ENCODE results near the gene CYSLTR1.

Gene CYSLTR1

GRCh38 chrX:78331708-78332107 is 4.3 kb upstream of the CYSLTR1 start:
- no peaks in the 10 kb centered on the region for H4K20me1 ChIP-seq (ENCODE audit: insufficient read depth, low read length, poor library complexity, severe bottlenecking)
- no peak overlapping the region for H3K4me3 ChIP-seq (ENCODE audit: low read length, poor library complexity, severe bottlenecking)
- H3K79me2 ChIP-seq (ENCODE audit: insufficient read depth, low read length) = no peaks in the 10 kb centered on the region
- H3K4me1 ChIP-seq (ENCODE audit: insufficient read depth, low read length, poor library complexity, severe bottlenecking) = peaks cover 70% of the 10 kb centered on the region
- no peak overlapping the region for H3K9ac ChIP-seq (ENCODE audit: low read depth, low read length, poor library complexity, severe bottlenecking)
- no peaks in the 10 kb centered on the region for H3K9me3 ChIP-seq (ENCODE audit: insufficient read depth, low read depth, low read length)
- H2AFZ ChIP-seq (ENCODE audit: low read length) = no peak overlapping the region
- H3K27me3 ChIP-seq (ENCODE audit: insufficient read depth, low read length, poor library complexity, severe bottlenecking) = no peaks in the 10 kb centered on the region
- H3K9me2 ChIP-seq (replicated peaks; ENCODE audit: low read depth, low read length) = no peaks in the 10 kb centered on the region
- no peaks in the 10 kb centered on the region for H3F3A ChIP-seq (ENCODE audit: low read depth)
- no peaks in the 10 kb centered on the region for H3K36me3 ChIP-seq (ENCODE audit: insufficient read depth, low read length)
- H3K4me2 ChIP-seq (ENCODE audit: low read depth, low read length, poor library complexity, severe bottlenecking) = no peak overlapping the region
- no peak for TF ChIP-seq EZH2phosphoT487 (IDR thresholded peaks at IDR 0.05; ENCODE audit: borderline replicate concordance)
- TF ChIP-seq, protein P1, sequence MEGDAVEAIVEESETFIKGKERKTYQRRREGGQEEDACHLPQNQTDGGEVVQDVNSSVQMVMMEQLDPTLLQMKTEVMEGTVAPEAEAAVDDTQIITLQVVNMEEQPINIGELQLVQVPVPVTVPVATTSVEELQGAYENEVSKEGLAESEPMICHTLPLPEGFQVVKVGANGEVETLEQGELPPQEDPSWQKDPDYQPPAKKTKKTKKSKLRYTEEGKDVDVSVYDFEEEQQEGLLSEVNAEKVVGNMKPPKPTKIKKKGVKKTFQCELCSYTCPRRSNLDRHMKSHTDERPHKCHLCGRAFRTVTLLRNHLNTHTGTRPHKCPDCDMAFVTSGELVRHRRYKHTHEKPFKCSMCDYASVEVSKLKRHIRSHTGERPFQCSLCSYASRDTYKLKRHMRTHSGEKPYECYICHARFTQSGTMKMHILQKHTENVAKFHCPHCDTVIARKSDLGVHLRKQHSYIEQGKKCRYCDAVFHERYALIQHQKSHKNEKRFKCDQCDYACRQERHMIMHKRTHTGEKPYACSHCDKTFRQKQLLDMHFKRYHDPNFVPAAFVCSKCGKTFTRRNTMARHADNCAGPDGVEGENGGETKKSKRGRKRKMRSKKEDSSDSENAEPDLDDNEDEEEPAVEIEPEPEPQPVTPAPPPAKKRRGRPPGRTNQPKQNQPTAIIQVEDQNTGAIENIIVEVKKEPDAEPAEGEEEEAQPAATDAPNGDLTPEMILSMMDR (conservative IDR thresholded peaks at IDR 0.05; ENCODE audit: low read length) = no peak

GRCh38 chrX:78330540-78330939 is 3.1 kb upstream of the CYSLTR1 start:
- TF ChIP-seq, protein P1 (conservative IDR thresholded peaks at IDR 0.05; ENCODE audit: low read length) = no peak
- no peak for TF ChIP-seq EZH2phosphoT487 (IDR thresholded peaks at IDR 0.05; ENCODE audit: borderline replicate concordance)
- Histone ChIP-seq H4K20me1 (ENCODE audit: insufficient read depth, low read length, poor library complexity, severe bottlenecking) (no peaks in the 10 kb centered on the region), H3K4me3 (ENCODE audit: low read length, poor library complexity, severe bottlenecking) (no peak overlapping the region), H3K9me2 (replicated peaks; ENCODE audit: low read depth, low read length) (no peaks in the 10 kb centered on the region), H3K9me3 (ENCODE audit: insufficient read depth, low read depth, low read length) (no peaks in the 10 kb centered on the region), H3K4me1 (ENCODE audit: insufficient read depth, low read length, poor library complexity, severe bottlenecking) (peaks cover 80% of the 10 kb centered on the region), H3K9ac (ENCODE audit: low read depth, low read length, poor library complexity, severe bottlenecking) (no peak overlapping the region), H3K4me2 (ENCODE audit: low read depth, low read length, poor library complexity, severe bottlenecking) (no peak overlapping the region), H3F3A (ENCODE audit: low read depth) (no peaks in the 10 kb centered on the region), H3K79me2 (ENCODE audit: insufficient read depth, low read length) (peaks cover 3% of the 10 kb centered on the region; the same call in 1 of the 2 replicates), H3K27me3 (ENCODE audit: insufficient read depth, low read length, poor library complexity, severe bottlenecking) (no peaks in the 10 kb centered on the region), H2AFZ (ENCODE audit: low read length) (no peak overlapping the region), H3K36me3 (ENCODE audit: insufficient read depth, low read length) (no peaks in the 10 kb centered on the region)

- Histone ChIP-seq H3K4me2 (ENCODE audit: low read depth, low read length, poor library complexity, severe bottlenecking) (peak overlapping the region; percentile 80), H3K36me3 (ENCODE audit: insufficient read depth, low read length) (no peaks in the 10 kb centered on the region), H2AFZ (ENCODE audit: low read length) (no peak overlapping the region), H3K9ac (ENCODE audit: low read depth, low read length, poor library complexity, severe bottlenecking) (no peak overlapping the region), H3K4me1 (ENCODE audit: insufficient read depth, low read length, poor library complexity, severe bottlenecking) (peaks cover 79% of the 10 kb centered on the region), H3F3A (ENCODE audit: low read depth) (no peaks in the 10 kb centered on the region), H3K79me2 (ENCODE audit: insufficient read depth, low read length) (peaks cover 3% of the 10 kb centered on the region; the same call in 1 of the 2 replicates), H3K4me3 (ENCODE audit: low read length, poor library complexity, severe bottlenecking) (no peak overlapping the region), H4K20me1 (ENCODE audit: insufficient read depth, low read length, poor library complexity, severe bottlenecking) (no peaks in the 10 kb centered on the region), H3K9me3 (ENCODE audit: insufficient read depth, low read depth, low read length) (no peaks in the 10 kb centered on the region), H3K9me2 (replicated peaks; ENCODE audit: low read depth, low read length) (no peaks in the 10 kb centered on the region), H3K27me3 (ENCODE audit: insufficient read depth, low read length, poor library complexity, severe bottlenecking) (no peaks in the 10 kb centered on the region)
- TF ChIP-seq EZH2phosphoT487 (IDR thresholded peaks at IDR 0.05; ENCODE audit: borderline replicate concordance) = no peak
- TF ChIP-seq, protein P1 (conservative IDR thresholded peaks at IDR 0.05; ENCODE audit: low read length) = no peak
These were observed 2.7 kb upstream of the CYSLTR1 start for GRCh38 chrX:78330068-78330467.
